Liver (tissue), 3 donors: Measurements from ENCODE around the gene CSNK1D.

ENCODE experiments used
- CTCF ChIP-seq: fragments of 150-350 bp; IDR thresholded peaks from 2 replicates; pipeline ENCODE4 v1.5.1; 2017; ENCODE audit warnings: improper control_type of control experiment, low read depth, low read length; ENCODE audit not compliant: missing input control
- JUND ChIP-seq, 2 donors: IDR thresholded peaks; 2 replicates each; pipeline ENCODE4 v1.6.1; 2016; ENCODE audit warnings: antibody characterized with exemption in 2 of 2
- RAD21 ChIP-seq, 2 donors: IDR thresholded peaks; 2 replicates each; pipeline ENCODE4 v1.6.1; 2016; ENCODE audit warnings: antibody characterized with exemption in 2 of 2, mild to moderate bottlenecking in 2 of 2
- REST ChIP-seq: IDR thresholded peaks from 2 replicates; pipeline ENCODE4 v1.6.1; 2016; ENCODE audit warnings: antibody characterized with exemption, mild to moderate bottlenecking
- TF ChIP-seq, protein P1 (sequence below): IDR thresholded peaks from 2 replicates; pipeline ENCODE4 v1.6.1; 2016; ENCODE audit warnings: antibody characterized with exemption
- donor health status: healthy.
- donor health status: healthy.

DNA sequence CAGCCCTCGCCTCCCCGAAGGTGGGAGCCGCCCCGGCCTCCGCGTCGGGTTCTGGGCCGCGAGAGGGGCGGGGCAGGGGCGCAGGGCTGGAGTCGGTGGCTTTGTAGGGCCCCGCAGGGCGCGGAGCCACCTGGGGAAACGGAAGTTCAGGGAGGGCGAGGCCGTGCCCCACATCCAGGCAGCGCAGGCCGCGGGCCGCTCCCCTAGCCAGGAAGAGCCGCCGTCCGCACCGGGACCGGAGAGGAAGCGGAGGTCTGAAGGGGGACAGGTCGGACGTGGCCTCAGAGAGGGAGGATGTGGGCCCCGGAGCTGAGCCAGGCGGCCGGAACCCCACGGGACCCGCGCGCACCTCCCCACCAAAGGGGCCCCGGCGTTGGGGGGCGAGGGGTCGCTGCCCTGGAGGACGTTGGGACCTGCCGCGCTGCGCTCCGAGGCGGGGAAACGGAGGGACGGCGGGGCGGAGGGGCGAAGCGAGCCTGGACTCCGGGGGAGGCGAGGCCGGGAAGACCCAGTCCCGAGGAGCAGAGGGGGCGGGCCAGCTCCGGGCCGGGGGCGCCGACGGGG lies 45.1 kb downstream of the CSNK1D start:
- TF ChIP-seq JUND (IDR thresholded peaks at IDR 0.05) (no peak), CTCF (no peak), REST (no peak), RAD21 (IDR thresholded peaks at IDR 0.05) (no peak)
- TF ChIP-seq, protein P1, sequence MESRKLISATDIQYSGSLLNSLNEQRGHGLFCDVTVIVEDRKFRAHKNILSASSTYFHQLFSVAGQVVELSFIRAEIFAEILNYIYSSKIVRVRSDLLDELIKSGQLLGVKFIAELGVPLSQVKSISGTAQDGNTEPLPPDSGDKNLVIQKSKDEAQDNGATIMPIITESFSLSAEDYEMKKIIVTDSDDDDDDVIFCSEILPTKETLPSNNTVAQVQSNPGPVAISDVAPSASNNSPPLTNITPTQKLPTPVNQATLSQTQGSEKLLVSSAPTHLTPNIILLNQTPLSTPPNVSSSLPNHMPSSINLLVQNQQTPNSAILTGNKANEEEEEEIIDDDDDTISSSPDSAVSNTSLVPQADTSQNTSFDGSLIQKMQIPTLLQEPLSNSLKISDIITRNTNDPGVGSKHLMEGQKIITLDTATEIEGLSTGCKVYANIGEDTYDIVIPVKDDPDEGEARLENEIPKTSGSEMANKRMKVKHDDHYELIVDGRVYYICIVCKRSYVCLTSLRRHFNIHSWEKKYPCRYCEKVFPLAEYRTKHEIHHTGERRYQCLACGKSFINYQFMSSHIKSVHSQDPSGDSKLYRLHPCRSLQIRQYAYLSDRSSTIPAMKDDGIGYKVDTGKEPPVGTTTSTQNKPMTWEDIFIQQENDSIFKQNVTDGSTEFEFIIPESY = no peak
